H9 (cell line): ENCODE results near the gene TRIM54. TPM values are rescaled to one million over a fixed set of nuclear protein-coding genes. Genes with fewer than 3 reads are reported as not detected.

Experiments
- DNase-seq: peaks from one replicate; pipeline ENCODE4 v3.0.0-alpha.2; 2017
- H2AFZ ChIP-seq: one replicate; pipeline ENCODE4 v1.6.1; 2013; ENCODE audit warnings: mild to moderate bottlenecking, low read length, control low read depth, moderate library complexity
- H2AK5ac ChIP-seq: 2 replicates; pipeline ENCODE4 v1.6.1; 2013; ENCODE audit warnings: low read length, control low read depth, mixed read lengths; ENCODE audit not compliant: insufficient read length
- H2BK120ac ChIP-seq: one replicate; pipeline ENCODE4 v1.6.1; 2013; ENCODE audit warnings: low read depth, mild to moderate bottlenecking, low read length, control low read depth, inconsistent platforms; ENCODE audit not compliant: poor library complexity, severe bottlenecking
- H2BK12ac ChIP-seq: 2 replicates; pipeline ENCODE4 v1.6.1; 2013; ENCODE audit warnings: low read length, control low read depth, mixed read lengths, low read depth; ENCODE audit not compliant: insufficient read length
- H2BK15ac ChIP-seq: 2 replicates; pipeline ENCODE4 v1.6.1; 2013; ENCODE audit warnings: low read depth, low read length, control low read depth
- H2BK20ac ChIP-seq: one replicate; pipeline ENCODE4 v1.6.1; 2013; ENCODE audit warnings: low read depth, mild to moderate bottlenecking, low read length, control low read depth, inconsistent platforms; ENCODE audit not compliant: poor library complexity, severe bottlenecking
- H2BK5ac ChIP-seq: 2 replicates; pipeline ENCODE4 v1.6.1; 2013; ENCODE audit warnings: low read length, control low read depth, mixed read lengths; ENCODE audit not compliant: insufficient read length
- H3K14ac ChIP-seq: 2 replicates; pipeline ENCODE4 v1.6.1; 2013; ENCODE audit warnings: low read length, control low read depth; ENCODE audit not compliant: insufficient read depth
- H3K18ac ChIP-seq: 2 replicates; pipeline ENCODE4 v1.6.1; 2013; ENCODE audit warnings: low read depth, mild to moderate bottlenecking, mixed read lengths, low read length, control low read depth; ENCODE audit not compliant: insufficient read length
- H3K23ac ChIP-seq: 2 replicates; pipeline ENCODE4 v1.6.1; 2013; ENCODE audit warnings: low read length, control low read depth, mixed read lengths, low read depth; ENCODE audit not compliant: insufficient read length
- H3K23me2 ChIP-seq: 2 replicates; pipeline ENCODE4 v1.6.1; 2013; ENCODE audit warnings: low read depth, mild to moderate bottlenecking, mixed read lengths, low read length, control low read depth; ENCODE audit not compliant: insufficient read length, poor library complexity, severe bottlenecking
- H3K27ac ChIP-seq: 2 replicates; pipeline ENCODE4 v1.5.1; 2013; ENCODE audit warnings: low read length, control low read depth, mixed read lengths, low read depth; ENCODE audit not compliant: insufficient read length
- H3K27me3 ChIP-seq: 2 replicates; pipeline ENCODE4 v1.6.1; 2013; ENCODE audit warnings: low read length, control low read depth, inconsistent platforms; ENCODE audit not compliant: insufficient read depth
- H3K4ac ChIP-seq: 2 replicates; pipeline ENCODE4 v1.6.1; 2013; ENCODE audit warnings: low read depth, mild to moderate bottlenecking, control low read depth, inconsistent platforms, low read length, moderate library complexity
- H3K4me1 ChIP-seq: 2 replicates; pipeline ENCODE4 v1.6.1; 2013; ENCODE audit warnings: low read length, control low read depth, inconsistent platforms; ENCODE audit not compliant: insufficient read depth
- H3K4me2 ChIP-seq: 2 replicates; pipeline ENCODE4 v1.6.1; 2013; ENCODE audit warnings: low read length, control low read depth, mixed read lengths; ENCODE audit not compliant: insufficient read length, insufficient read depth
- H3K56ac ChIP-seq: 2 replicates; pipeline ENCODE4 v1.6.1; 2013; ENCODE audit warnings: low read depth, mild to moderate bottlenecking, mixed read lengths, low read length, control low read depth; ENCODE audit not compliant: insufficient read length
- H3K79me1 ChIP-seq: 2 replicates; pipeline ENCODE4 v1.6.1; 2013; ENCODE audit warnings: low read depth, mild to moderate bottlenecking, moderate library complexity, low read length, control low read depth, inconsistent platforms; ENCODE audit not compliant: insufficient read depth, poor library complexity, severe bottlenecking
- H3K79me2 ChIP-seq: 2 replicates; pipeline ENCODE4 v1.6.1; 2013; ENCODE audit warnings: low read length, control low read depth, inconsistent platforms; ENCODE audit not compliant: insufficient read depth
- H3K9ac ChIP-seq: 2 replicates; pipeline ENCODE4 v1.6.1; 2013; ENCODE audit warnings: low read length, control low read depth, mixed read lengths; ENCODE audit not compliant: insufficient read length; ENCODE audit errors: extremely low read depth
- H3K9me3 ChIP-seq: one replicate; pipeline ENCODE4 v1.6.1; 2013; ENCODE audit warnings: low read depth, low read length, inconsistent platforms; ENCODE audit not compliant: control insufficient read depth
- H3T11ph ChIP-seq: one replicate; pipeline ENCODE4 v1.6.1; 2013; ENCODE audit warnings: mild to moderate bottlenecking, low read length, control low read depth, inconsistent platforms
- H4K20me1 ChIP-seq: one replicate; pipeline ENCODE4 v1.6.1; 2013; ENCODE audit not compliant: control insufficient read depth, insufficient read length, insufficient read depth
- H4K5ac ChIP-seq: 2 replicates; pipeline ENCODE4 v1.6.1; 2013; ENCODE audit warnings: low read depth, mild to moderate bottlenecking, mixed read lengths, low read length, control low read depth; ENCODE audit not compliant: insufficient read length
- H4K8ac ChIP-seq: replicated peaks from 2 replicates; pipeline ENCODE4 v1.6.1; 2013; ENCODE audit warnings: low read length, control low read depth, mixed read lengths, low read depth; ENCODE audit not compliant: insufficient read length
- H4K91ac ChIP-seq: 2 replicates; pipeline ENCODE4 v1.6.1; 2013; ENCODE audit warnings: low read depth, mild to moderate bottlenecking, moderate library complexity, mixed read lengths, low read length, control low read depth; ENCODE audit not compliant: insufficient read length
- H3K27ac Mint-ChIP-seq, 3 experiments: 2 replicates in 2 of 3; 3 replicates in 1 of 3; pipeline ENCODE4 v1.8.0; 2020 to 2021; ENCODE audit warnings: mixed read lengths in 3 of 3, mild to moderate bottlenecking in 1 of 3, moderate library complexity in 1 of 3
- H3K27me3 Mint-ChIP-seq: 2 replicates; pipeline ENCODE4 v1.8.0; 2021; ENCODE audit warnings: low read depth, mild to moderate bottlenecking, moderate library complexity, mixed read lengths
- H3K36me3 Mint-ChIP-seq, 3 experiments: 2 replicates in 2 of 3; 3 replicates in 1 of 3; pipeline ENCODE4 v1.8.0; 2020 to 2021; ENCODE audit warnings: low read depth in 3 of 3, mixed read lengths in 3 of 3; ENCODE audit not compliant: insufficient read depth in 1 of 3
- H3K4me1 Mint-ChIP-seq, 2 experiments: 2 replicates each; pipeline ENCODE4 v1.8.0; 2020; ENCODE audit warnings: mixed read lengths in 2 of 2
- H3K4me3 Mint-ChIP-seq, 2 experiments: 2 replicates in 1 of 2; 3 replicates in 1 of 2; pipeline ENCODE4 v1.8.0; 2020 to 2021; ENCODE audit warnings: mild to moderate bottlenecking in 2 of 2, mixed read lengths in 2 of 2, moderate library complexity in 1 of 2
- H3K9me3 Mint-ChIP-seq, 2 experiments: 2 replicates in 1 of 2; 3 replicates in 1 of 2; pipeline ENCODE4 v1.8.0; 2020; ENCODE audit warnings: mild to moderate bottlenecking in 2 of 2, mixed read lengths in 2 of 2, moderate library complexity in 1 of 2
- WGBS: extraction: QIAGEN DNeasy Blood & Tissue Kit; methylation state at CpG from one replicate; pipeline ENCODE4 v1.1.7; 2013; ENCODE audit warnings: missing lambda C conversion rate, low lambda C conversion rate, mixed read lengths; ENCODE audit not compliant: insufficient read length; ENCODE audit errors: extremely low coverage; 5-methylcytosine and 5-hydroxymethylcytosine counted together
- total RNA-seq: library from RNA; stranded (reverse); gene quantifications from 2 replicates; pipeline ENCODE4 v1.2.1, GENCODE V29; 2021
- TF ChIP-seq, protein P1 (sequence below): fragments of 200-600 bp; sonication (generic); conservative IDR thresholded peaks from 3 replicates; pipeline ENCODE4 v1.8.0; 2021; ENCODE audit warnings: antibody characterized with exemption, mild to moderate bottlenecking

Gene TRIM54
- total RNA-seq, 1 experiment from 2014 or later = 5.0 TPM

DNA sequence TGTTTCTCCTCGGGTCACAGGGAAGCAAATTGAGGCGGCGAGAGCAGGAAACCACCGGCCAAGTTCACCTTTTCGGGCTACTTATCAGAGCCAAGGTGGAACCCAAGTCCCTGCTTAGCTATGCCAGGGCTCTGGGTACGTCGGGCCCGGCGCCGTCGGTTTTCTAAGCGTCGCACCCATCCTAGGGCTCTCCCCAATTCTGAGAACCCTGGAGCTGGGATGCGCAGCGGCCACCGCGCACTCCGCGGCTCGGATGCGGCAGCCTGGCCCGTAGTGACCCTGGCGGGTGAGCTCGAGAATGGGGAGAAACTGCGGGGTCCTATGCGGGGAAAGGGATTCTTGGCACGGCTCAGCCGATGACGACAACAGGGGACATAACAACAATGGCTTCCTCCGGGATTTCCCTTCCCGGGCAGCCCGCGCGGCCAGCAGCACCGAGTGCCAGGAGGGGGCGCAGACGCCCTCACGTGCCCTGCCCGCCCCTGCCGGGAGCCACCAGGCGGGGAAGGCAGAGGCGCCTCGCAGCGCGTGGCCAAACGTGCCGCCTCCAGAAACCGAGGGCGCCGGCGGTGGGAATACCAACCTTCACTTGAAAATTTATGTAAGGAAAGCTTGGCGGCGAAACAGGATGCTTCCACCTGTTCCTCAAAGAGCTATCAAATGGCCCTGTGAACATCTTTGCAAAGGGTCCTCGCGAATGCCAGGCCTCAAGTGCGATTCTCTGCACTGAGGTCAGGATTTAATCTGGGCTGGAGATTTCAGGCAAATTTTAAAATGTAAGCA, 17.3 kb upstream of the TRIM54 start:
- peak; percentile 89 for DNase-seq
- H3K4me3 Mint-ChIP-seq = peak overlapping the region; percentile 64 to 88

More for the DNA sequence above, 17.3 kb upstream of the TRIM54 start:
- Mint-ChIP-seq H3K27ac (no peak overlapping the region), H3K4me1 (peaks cover 24 to 29% of the 10 kb centered on the region in 2 experiments), H3K9me3 (no peaks in the 10 kb centered on the region; a peak in 2 of 5 replicates), H3K36me3 (no peaks in the 10 kb centered on the region; a peak in 2 of 7 replicates), H3K27me3 (peaks cover 24% of the 10 kb centered on the region)
- Histone ChIP-seq H2BK5ac (no peak overlapping the region), H3K23ac (no peak overlapping the region), H3K4ac (no peak overlapping the region), H3K18ac (peak overlapping the region; percentile 87), H4K8ac (no peak overlapping the region), H4K91ac (no peak overlapping the region), H3T11ph (no peak overlapping the region), H2BK12ac (no peak overlapping the region), H3K14ac (peak overlapping the region; percentile 86; the same call in 1 of the 2 replicates), H2AFZ (no peak overlapping the region), H3K27ac (no peak overlapping the region), H4K5ac (no peak overlapping the region), H3K9me3 (no peaks in the 10 kb centered on the region), H4K20me1 (no peaks in the 10 kb centered on the region), H3K56ac (no peak overlapping the region), H3K9ac (no peak overlapping the region), H2BK120ac (no peak overlapping the region), H3K23me2 (peaks cover 20% of the 10 kb centered on the region), H2BK15ac (no peak overlapping the region), H3K79me2 (no peaks in the 10 kb centered on the region), H2AK5ac (no peak overlapping the region), H3K4me1 (no peaks in the 10 kb centered on the region; the same call in 1 of the 2 replicates), H2BK20ac (no peak overlapping the region), H3K4me2 (peak overlapping the region; percentile 44), H3K27me3 (peaks cover 40% of the 10 kb centered on the region; the same call in 1 of the 2 replicates), H3K79me1 (no peaks in the 10 kb centered on the region)
- TF ChIP-seq, protein P1, sequence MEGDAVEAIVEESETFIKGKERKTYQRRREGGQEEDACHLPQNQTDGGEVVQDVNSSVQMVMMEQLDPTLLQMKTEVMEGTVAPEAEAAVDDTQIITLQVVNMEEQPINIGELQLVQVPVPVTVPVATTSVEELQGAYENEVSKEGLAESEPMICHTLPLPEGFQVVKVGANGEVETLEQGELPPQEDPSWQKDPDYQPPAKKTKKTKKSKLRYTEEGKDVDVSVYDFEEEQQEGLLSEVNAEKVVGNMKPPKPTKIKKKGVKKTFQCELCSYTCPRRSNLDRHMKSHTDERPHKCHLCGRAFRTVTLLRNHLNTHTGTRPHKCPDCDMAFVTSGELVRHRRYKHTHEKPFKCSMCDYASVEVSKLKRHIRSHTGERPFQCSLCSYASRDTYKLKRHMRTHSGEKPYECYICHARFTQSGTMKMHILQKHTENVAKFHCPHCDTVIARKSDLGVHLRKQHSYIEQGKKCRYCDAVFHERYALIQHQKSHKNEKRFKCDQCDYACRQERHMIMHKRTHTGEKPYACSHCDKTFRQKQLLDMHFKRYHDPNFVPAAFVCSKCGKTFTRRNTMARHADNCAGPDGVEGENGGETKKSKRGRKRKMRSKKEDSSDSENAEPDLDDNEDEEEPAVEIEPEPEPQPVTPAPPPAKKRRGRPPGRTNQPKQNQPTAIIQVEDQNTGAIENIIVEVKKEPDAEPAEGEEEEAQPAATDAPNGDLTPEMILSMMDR = peak; percentile 86
- no CpG with 5 or more reads among the region's 56 CpGs for WGBS
